VCaP (cell line): ENCODE measurements around the gene QRICH1.

Experiments used
- H3K27ac ChIP-seq: fragments of 450-650 bp; 2 replicates; pipeline ENCODE4 v1.5.1; 2017
- CTCF ChIP-seq: fragments of 450-650 bp; conservative IDR thresholded peaks from 2 replicates; pipeline ENCODE4 v1.5.1; 2017; ENCODE audit warnings: mild to moderate bottlenecking, moderate library complexity

The QRICH1 gene

GRCh38 chr3:49030321-49030720, 63.5 kb downstream of the QRICH1 start:
- H3K27ac ChIP-seq, result peak overlapping the region; percentile 99
- no peak for TF ChIP-seq CTCF

GRCh38 chr3:49029563-49029884, 64.3 kb downstream of the QRICH1 start:
- TF ChIP-seq CTCF, result no peak
- peak overlapping the region; percentile 99 for H3K27ac ChIP-seq

DNA sequence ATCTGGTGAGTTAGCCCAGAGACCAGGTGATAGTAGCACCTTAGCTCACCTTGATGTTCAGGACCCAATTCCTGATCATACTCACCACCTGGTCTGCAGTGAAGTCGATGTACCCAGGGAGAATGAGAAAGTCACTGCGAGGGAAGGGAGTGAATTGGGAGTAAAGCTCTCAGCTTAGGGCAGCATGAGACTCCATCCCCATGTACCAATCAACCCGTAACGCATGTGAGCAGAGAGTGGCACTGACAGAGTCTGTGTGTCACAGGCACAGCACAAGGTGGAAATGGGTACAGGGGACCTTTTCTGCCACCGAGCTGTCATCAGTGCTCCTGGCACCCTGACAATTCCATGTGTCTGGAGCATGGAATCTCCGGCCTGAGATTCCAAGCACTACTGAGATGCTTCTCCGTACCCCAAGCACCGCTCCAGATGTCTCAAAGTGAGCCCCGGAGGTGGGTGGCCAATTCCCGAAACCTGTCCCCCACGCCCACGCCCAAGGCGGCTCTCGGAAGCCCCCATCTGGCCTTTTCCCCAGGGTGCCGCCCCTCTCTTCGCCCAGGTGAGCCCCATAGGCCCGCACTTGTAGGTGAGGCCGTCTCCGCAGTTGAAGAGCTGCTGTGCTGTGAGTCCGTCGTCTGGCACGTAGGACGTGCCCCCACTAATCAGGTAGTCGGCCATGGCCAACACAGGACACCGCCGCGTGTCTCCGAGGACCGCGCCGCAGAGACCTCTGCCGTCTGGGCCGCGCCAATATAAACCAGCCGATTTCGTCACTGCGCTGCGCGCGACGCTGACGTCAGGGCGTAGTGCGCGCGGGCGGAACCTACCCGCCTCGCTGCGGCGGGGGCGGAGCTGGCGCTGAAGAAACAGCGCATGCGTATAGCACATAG, 65.0 kb downstream of the QRICH1 start, which contains the start of gene IMPDH2:
TSS of gene IMPDH2 (minus strand) at position 726 of the 890 bp plus-strand sequence. CDS start at position 678, 48 bp downstream.
- peak within 1 kb of the TSS; percentile 99 for H3K27ac ChIP-seq
- TF ChIP-seq CTCF, result no peak

- peak overlapping the region; percentile 99 for H3K27ac ChIP-seq
- TF ChIP-seq CTCF, result no peak
These were observed 65.6 kb downstream of the QRICH1 start for GRCh38 chr3:49028298-49028672.

DNA sequence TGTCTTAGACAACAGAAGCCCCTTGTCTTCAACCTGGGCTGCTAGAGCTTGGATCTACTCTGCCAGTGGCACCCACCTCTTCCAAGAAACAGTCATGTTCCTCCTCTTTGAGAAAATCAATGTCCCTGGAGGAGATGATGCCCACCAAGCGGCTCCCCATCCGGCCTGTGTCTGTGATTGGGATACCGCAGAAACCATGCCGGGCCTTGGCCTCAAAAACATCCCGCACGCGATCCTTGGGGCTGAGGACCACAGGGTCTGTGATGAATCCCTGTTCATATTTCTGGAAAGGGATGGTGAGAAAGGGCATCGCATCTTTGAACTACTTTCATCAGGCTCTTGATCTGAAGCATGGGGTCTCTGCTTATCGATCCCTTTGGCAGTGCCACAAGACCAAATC, 66.2 kb downstream of the QRICH1 start:
- H3K27ac ChIP-seq, result peak overlapping the region; percentile 99
- no peak for TF ChIP-seq CTCF

DNA sequence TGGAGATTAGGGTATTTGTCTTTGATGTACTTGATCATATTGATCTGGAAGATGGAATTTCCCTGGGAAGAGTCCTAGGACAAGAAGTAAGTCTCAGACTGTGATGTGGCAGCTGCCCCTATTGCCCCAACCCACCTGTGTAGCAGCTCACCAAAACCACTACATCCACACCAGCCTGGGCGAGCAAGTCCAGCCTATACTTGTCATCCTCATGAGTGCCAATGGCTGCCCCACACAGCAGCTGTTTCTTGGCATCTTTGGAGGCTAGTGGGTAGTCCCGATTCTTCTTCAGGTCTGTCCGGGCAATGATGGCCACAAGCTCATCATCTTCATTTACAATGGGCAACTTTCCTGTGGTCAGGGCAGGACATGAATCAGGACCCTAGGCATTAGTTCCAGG, 67.3 kb downstream of the QRICH1 start:
- no peak for TF ChIP-seq CTCF
- H3K27ac ChIP-seq, result peak overlapping the region; percentile 99

DNA sequence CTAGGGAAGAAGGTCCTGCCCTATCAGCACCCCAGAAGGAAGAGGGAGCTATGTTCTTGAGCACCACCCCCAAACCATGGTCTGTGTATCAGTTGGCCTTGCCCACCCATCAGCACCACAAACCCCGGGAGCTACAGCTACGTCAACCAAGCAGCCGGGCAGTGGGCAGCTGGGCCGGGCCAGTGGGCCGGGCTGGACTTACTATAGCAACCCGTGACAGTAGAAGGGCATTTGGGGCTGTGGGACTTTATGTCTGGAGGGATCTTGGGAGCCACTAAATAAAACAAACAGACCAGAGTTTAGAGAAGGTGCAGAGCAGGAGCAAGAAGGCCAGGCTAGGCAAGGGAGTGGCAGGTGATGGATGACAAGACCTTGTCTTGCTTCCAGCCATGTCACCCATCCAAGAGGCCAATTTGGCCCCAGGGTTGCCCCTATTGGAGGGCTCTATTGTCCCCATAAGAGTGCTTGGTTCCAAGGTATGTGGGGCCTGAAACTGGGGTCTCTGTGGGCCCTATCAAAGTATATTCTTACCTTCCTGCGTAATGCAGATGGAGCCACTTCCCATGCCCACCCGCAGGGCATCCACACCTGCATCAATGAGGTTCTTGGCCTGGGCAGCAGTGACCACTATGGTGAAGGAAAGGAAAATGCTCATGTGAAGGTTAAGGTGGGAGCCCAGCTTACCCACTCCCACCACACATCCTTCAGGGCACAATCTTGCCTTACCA, 67.9 kb downstream of the QRICH1 start:
- H3K27ac ChIP-seq, result peak overlapping the region; percentile 99
- no peak for TF ChIP-seq CTCF
